HepG2 (cell line): Measurements from ENCODE around the gene TWIST2.

ENCODE experiments used
- EZH2 ChIP-seq: conservative IDR thresholded peaks from 2 replicates; pipeline ENCODE4 v1.6.1; 2012; ENCODE audit warnings: mild to moderate bottlenecking, low read depth, low read length, moderate library complexity
- NBN ChIP-seq: fragments of 450-650 bp; conservative IDR thresholded peaks from 2 replicates; pipeline ENCODE4 v1.6.1; 2017
- PRPF4 ChIP-seq: fragments of 200-400 bp; formaldehyde crosslinking; IDR thresholded peaks from 2 replicates; pipeline ENCODE4 v1.6.1; 2016; ENCODE audit warnings: low read length, low read depth; ENCODE audit not compliant: poor library complexity, severe bottlenecking
- ZBTB7B ChIP-seq: sonication (generic); formaldehyde crosslinking; IDR thresholded peaks from 2 replicates; pipeline ENCODE4 v1.4.0; 2020; ENCODE audit warnings: missing genetic modification reagents

GRCh38 chr2:238861766-238862315, 14.0 kb downstream of the TWIST2 start:
- TF ChIP-seq NBN (no peak), EZH2 (no peak), PRPF4 (no peak), ZBTB7B (CRISPR knock-in tag) (no peak)
